Gastrocnemius medialis (tissue), 4 donors: ENCODE data around the gene TEAD4.

ENCODE experiments used
- POLR2A ChIP-seq, 2 donors: fragments of 450-650 bp; IDR thresholded peaks; one replicate each; pipeline ENCODE4 v1.6.1; 2017; ENCODE audit warnings: antibody characterized with exemption in 2 of 2, mild to moderate bottlenecking in 2 of 2, moderate library complexity in 2 of 2
- TF ChIP-seq, protein P1 (sequence below), 5 experiments: fragments of 450-650 bp in 3 of 5; fragments of 200-600 bp in 2 of 5; sonication (generic) in 2 of 5; IDR thresholded peaks in 4 of 5; conservative IDR thresholded peaks in 1 of 5; 1 replicate in 4 of 5; 2 replicates in 1 of 5; pipeline ENCODE4 v1.5.1; 2016 to 2019; ENCODE audit warnings: antibody characterized with exemption in 5 of 5, mild to moderate bottlenecking in 3 of 5, moderate library complexity in 3 of 5

DNA sequence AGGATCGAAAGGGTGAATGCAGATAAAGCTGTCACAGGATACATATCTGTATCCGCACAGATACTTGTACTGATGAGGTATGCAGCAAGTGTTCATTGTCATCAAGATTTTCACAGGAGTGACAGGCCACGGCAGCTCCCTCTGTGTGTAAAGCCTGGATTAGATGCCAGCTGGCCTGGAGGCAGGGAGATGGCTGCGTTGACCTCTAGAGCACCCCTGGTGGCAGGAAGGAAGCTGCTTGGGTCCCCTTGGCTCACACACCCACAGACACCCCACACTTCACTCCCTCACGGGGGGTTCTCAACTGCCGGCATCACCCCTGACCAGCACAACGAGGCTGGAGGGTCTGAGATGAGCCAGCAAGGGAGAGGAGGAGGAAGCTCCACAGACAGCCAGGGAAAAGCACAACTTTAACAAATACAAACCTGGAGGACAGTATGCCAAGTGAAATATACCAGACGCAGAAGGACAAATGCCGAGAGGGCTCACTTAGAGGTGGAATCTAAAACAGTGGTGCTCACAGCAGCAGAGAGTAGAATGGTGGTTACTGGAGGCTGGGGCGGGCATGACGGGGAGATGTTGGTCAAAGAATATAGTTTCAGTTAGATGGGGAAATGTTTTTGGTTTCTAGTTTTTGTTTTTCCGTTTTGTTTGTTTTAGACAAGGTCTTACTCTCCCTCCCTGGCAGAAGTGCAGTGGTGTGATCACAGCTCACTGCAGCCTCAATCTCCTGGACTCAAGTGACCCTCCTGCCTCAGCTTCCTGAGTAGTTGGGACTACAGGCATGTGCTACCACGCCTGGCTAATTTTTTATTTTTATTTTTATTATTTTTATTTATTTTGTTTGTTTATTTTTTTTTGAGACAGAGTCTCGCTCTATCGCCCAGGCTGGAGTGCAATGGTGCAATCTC is 45.7 kb downstream of the TEAD4 start:
- TF ChIP-seq, protein P1, sequence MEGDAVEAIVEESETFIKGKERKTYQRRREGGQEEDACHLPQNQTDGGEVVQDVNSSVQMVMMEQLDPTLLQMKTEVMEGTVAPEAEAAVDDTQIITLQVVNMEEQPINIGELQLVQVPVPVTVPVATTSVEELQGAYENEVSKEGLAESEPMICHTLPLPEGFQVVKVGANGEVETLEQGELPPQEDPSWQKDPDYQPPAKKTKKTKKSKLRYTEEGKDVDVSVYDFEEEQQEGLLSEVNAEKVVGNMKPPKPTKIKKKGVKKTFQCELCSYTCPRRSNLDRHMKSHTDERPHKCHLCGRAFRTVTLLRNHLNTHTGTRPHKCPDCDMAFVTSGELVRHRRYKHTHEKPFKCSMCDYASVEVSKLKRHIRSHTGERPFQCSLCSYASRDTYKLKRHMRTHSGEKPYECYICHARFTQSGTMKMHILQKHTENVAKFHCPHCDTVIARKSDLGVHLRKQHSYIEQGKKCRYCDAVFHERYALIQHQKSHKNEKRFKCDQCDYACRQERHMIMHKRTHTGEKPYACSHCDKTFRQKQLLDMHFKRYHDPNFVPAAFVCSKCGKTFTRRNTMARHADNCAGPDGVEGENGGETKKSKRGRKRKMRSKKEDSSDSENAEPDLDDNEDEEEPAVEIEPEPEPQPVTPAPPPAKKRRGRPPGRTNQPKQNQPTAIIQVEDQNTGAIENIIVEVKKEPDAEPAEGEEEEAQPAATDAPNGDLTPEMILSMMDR (IDR thresholded peaks at IDR 0.05 in 4 of 5, conservative IDR thresholded peaks at IDR 0.05 in 1 of 5), result peak in 1 of 5 experiments; percentile 37
- TF ChIP-seq POLR2A (IDR thresholded peaks at IDR 0.05), result no peak
